Omental fat pad (tissue), 4 donors: ENCODE data around the gene GPR157. TPM values are rescaled to one million over a fixed set of nuclear protein-coding genes. Genes with fewer than 3 reads are reported as not detected.
"Not testable (repeated sequence)": the region's sequence is repeated elsewhere in the genome, so short reads cannot be mapped to it uniquely, and the experiment has no call there.

Experiments
- ATAC-seq: fragments of 150-250 bp; one replicate; pipeline ENCODE4 v1.9.1; 2016; ENCODE audit warnings: mild to moderate bottlenecking, moderate library complexity; ENCODE audit not compliant: low FRiP score
- DNase-seq: peaks from one replicate; pipeline ENCODE4 v3.0.0-alpha.2; 2019; ENCODE audit warnings: low spot score
- CTCF ChIP-seq, 3 donors: fragments of 450-650 bp; IDR thresholded peaks; one replicate each; pipeline ENCODE4 v1.5.1; 2016 to 2017; ENCODE audit warnings: antibody characterized with exemption in 3 of 3, mild to moderate bottlenecking in 3 of 3, moderate library complexity in 2 of 3
- total RNA-seq, 4 donors: library from RNA; depleted of rRNA; stranded (reverse); fragments of >200 nt; gene quantifications; one replicate each; pipeline ENCODE4 v1.1.0, GENCODE V29; 2016

Gene GPR157
- total RNA-seq, 4 donors from 2014 or later = 1.6 to 8.8 (median 6.9) TPM

- DNase-seq (no peak), ATAC-seq (no peak)
- TF ChIP-seq CTCF (IDR thresholded peaks at IDR 0.05) = no peak
Measured at GRCh38 chr1:9125325-9125724, 3.6 kb downstream of the GPR157 start.

GRCh38 chr1:9124389-9124788 is 4.5 kb downstream of the GPR157 start:
- DNase-seq, ATAC-seq: not testable (repeated sequence)

GRCh38 chr1:9123665-9124064 is 5.2 kb downstream of the GPR157 start:
- not testable (repeated sequence) for ATAC-seq, DNase-seq

GRCh38 chr1:9121496-9122409 is 7.1 kb downstream of the GPR157 start:
- DNase-seq (no peak), ATAC-seq (no peak)
- TF ChIP-seq CTCF (IDR thresholded peaks at IDR 0.05) = no peak

- DNase-seq = no peak
- no peak for ATAC-seq
- TF ChIP-seq CTCF (IDR thresholded peaks at IDR 0.05) = no peak
Measured at GRCh38 chr1:9120312-9120958, 8.5 kb downstream of the GPR157 start.

- DNase-seq = no peak
- no peak for ATAC-seq
- TF ChIP-seq CTCF (IDR thresholded peaks at IDR 0.05) = no peak
Measured at GRCh38 chr1:9119745-9120144, 9.2 kb downstream of the GPR157 start.

- ATAC-seq (no peak), DNase-seq (no peak)
- no peak for TF ChIP-seq CTCF (IDR thresholded peaks at IDR 0.05)
Measured at GRCh38 chr1:9118186-9118585, 10.7 kb downstream of the GPR157 start.
